SK-N-MC (cell line): ENCODE measurements around the gene PNKD.

Experiments used
- DNase-seq: peaks from one replicate; pipeline ENCODE4 v3.0.0-alpha.2; 2011; ENCODE audit warnings: low read depth, low spot score
- H3K27ac ChIP-seq: fragments of 200-600 bp; sonication (generic); 2 replicates; pipeline ENCODE4 v1.5.1; 2016; ENCODE audit warnings: mixed run types
- H3K36me3 ChIP-seq: fragments of 200-600 bp; sonication (generic); 2 replicates; pipeline ENCODE4 v1.6.1; 2017; ENCODE audit warnings: antibody characterized with exemption, low read length, mixed read lengths; ENCODE audit not compliant: insufficient read depth
- H3K4me3 ChIP-seq: fragments of 200-600 bp; sonication (generic); 2 replicates; pipeline ENCODE4 v1.5.1; 2016
- H3K9ac ChIP-seq: fragments of 200-600 bp; sonication (generic); 2 replicates; pipeline ENCODE4 v1.8.0; 2017; ENCODE audit warnings: mixed run types, mixed read lengths; ENCODE audit not compliant: insufficient read length
- H3K9me3 ChIP-seq: fragments of 200-600 bp; sonication (generic); 2 replicates; pipeline ENCODE4 v1.6.1; 2017; ENCODE audit warnings: low read depth, mild to moderate bottlenecking, antibody characterized with exemption, low read length, moderate library complexity, mixed read lengths
- EZH2 ChIP-seq: fragments of 200-600 bp; sonication (generic); IDR thresholded peaks from one replicate; pipeline ENCODE4 v1.6.1; 2017; ENCODE audit warnings: antibody characterized with exemption
- FOXP2 ChIP-seq: optimal IDR thresholded peaks from 2 replicates; pipeline ENCODE3; 2011; ENCODE audit warnings: mild to moderate bottlenecking, moderate library complexity; ENCODE audit not compliant: insufficient read depth; ENCODE audit errors: extremely low read length, control extremely low read depth
- POLR2AphosphoS5 ChIP-seq: IDR thresholded peaks from 2 replicates; pipeline ENCODE4 v1.6.1; 2012; ENCODE audit warnings: mild to moderate bottlenecking, low read depth, low read length, borderline replicate concordance

Gene PNKD

DNA sequence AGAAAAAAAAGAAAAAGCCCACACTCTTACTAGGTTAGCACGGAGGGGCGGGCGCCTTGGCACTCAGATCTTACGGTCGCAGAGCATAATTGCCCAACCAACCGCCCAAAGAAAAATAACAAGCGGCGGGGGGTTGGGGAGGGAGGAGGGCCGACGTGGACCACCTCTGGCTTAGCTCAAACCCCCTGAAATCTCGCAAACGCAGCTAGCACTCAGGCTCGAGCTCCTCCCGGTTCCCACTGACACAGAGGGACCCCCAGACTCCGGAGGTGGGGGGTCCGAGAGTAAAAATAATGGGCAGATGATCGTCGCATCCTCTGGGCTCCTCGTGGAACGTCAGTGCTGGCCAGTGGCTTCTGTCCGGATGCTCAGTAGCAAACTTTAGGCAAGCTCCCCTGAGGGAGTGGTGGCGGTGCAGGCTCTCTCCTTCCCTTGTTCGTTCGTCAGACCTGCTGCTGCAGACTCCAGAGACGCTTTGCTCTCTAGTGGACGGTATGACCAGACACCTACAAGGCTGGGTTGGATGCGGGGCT is 98.4 kb downstream of the PNKD start:
- no peaks in the 10 kb centered on the region for H3K36me3 ChIP-seq
- no peak for TF ChIP-seq FOXP2
- no peak for TF ChIP-seq EZH2
- TF ChIP-seq POLR2AphosphoS5 = no peak
- H3K9me3 ChIP-seq = no peaks in the 10 kb centered on the region
- DNase-seq = no peak
- H3K4me3 ChIP-seq = no peak overlapping the region
- H3K9ac ChIP-seq = no peak overlapping the region
- no peak overlapping the region for H3K27ac ChIP-seq

- Histone ChIP-seq H3K4me3 (no peak overlapping the region), H3K9ac (no peak overlapping the region), H3K36me3 (no peaks in the 10 kb centered on the region), H3K27ac (no peak overlapping the region), H3K9me3 (no peaks in the 10 kb centered on the region)
- TF ChIP-seq POLR2AphosphoS5 (no peak), EZH2 (no peak)
- no peak for DNase-seq
These were observed 99.0 kb downstream of the PNKD start for GRCh38 chr2:218369330-218369729.

GRCh38 chr2:218370410-218371063 is 100.2 kb downstream of the PNKD start:
- no peaks in the 10 kb centered on the region for H3K36me3 ChIP-seq
- no peak overlapping the region for H3K9ac ChIP-seq
- no peak overlapping the region for H3K4me3 ChIP-seq
- H3K9me3 ChIP-seq = no peaks in the 10 kb centered on the region
- H3K27ac ChIP-seq = no peak overlapping the region
- DNase-seq = no peak
- TF ChIP-seq FOXP2 (no peak), POLR2AphosphoS5 (no peak), EZH2 (no peak)

- Histone ChIP-seq H3K27ac (no peak overlapping the region), H3K4me3 (no peak overlapping the region), H3K36me3 (no peaks in the 10 kb centered on the region), H3K9ac (no peak overlapping the region), H3K9me3 (no peaks in the 10 kb centered on the region)
- TF ChIP-seq POLR2AphosphoS5 = no peak
- no peak for TF ChIP-seq FOXP2
- TF ChIP-seq EZH2 = no peak
- no peak for DNase-seq
These were observed 101.6 kb downstream of the PNKD start for GRCh38 chr2:218371983-218372350.

DNA sequence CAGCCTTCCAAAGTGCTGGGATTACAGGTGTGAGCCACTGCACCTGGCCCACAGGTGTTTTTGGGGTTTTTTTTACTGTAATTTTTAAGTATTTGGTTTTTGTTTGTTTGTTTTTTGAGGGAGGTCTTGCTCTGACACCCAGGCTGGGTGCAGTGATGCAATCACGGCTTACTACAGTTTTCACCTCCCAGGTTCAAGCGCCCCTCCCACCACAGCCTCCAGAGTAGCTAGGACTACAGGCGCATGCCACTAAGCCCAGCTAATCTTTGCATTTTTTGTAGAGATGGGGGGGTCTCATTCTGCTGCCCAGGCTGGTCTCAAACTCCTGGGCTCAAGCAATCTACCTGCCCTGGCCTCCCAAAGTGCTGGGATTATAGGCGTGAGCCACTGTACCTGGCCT is 104.5 kb downstream of the PNKD start:
- Histone ChIP-seq H3K9me3 (no peaks in the 10 kb centered on the region), H3K4me3 (no peak overlapping the region), H3K9ac (no peak overlapping the region), H3K36me3 (no peaks in the 10 kb centered on the region), H3K27ac (no peak overlapping the region)
- TF ChIP-seq EZH2 (no peak), POLR2AphosphoS5 (no peak), FOXP2 (no peak)
- no peak for DNase-seq

DNA sequence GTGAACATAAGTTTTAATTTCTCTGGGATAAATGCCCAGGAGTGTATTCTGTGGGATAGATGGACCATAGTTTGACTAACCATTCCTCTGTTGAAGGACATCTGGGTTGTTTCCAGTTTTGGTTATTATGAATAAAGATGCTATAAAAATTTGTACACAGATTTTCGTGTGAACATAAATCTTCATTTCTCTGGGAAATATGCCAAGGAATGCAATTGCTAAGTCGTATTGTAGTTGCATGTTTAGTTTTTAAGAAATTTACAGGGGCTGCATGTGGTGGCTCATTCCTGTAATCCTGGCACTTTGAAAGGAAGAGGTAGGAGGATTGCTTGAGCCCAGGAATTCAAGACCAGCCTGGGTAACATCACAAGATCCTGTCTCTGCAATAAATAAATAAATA is 104.9 kb downstream of the PNKD start:
- no peaks in the 10 kb centered on the region for H3K36me3 ChIP-seq
- no peak overlapping the region for H3K9ac ChIP-seq
- H3K4me3 ChIP-seq = no peak overlapping the region
- no peak for DNase-seq
- peak overlapping the region; percentile 71; the same call in 1 of the 2 replicates for H3K27ac ChIP-seq
- TF ChIP-seq POLR2AphosphoS5 (no peak), FOXP2 (no peak), EZH2 (no peak)
- H3K9me3 ChIP-seq = no peaks in the 10 kb centered on the region

- H3K9ac ChIP-seq = no peak overlapping the region
- no peak for TF ChIP-seq FOXP2
- no peak for TF ChIP-seq EZH2
- no peak for TF ChIP-seq POLR2AphosphoS5
- H3K27ac ChIP-seq = no peak overlapping the region
- no peaks in the 10 kb centered on the region for H3K9me3 ChIP-seq
- H3K36me3 ChIP-seq = no peaks in the 10 kb centered on the region
- DNase-seq = no peak
- no peak overlapping the region for H3K4me3 ChIP-seq
These were observed 107.7 kb downstream of the PNKD start for GRCh38 chr2:218378053-218378452.

DNA sequence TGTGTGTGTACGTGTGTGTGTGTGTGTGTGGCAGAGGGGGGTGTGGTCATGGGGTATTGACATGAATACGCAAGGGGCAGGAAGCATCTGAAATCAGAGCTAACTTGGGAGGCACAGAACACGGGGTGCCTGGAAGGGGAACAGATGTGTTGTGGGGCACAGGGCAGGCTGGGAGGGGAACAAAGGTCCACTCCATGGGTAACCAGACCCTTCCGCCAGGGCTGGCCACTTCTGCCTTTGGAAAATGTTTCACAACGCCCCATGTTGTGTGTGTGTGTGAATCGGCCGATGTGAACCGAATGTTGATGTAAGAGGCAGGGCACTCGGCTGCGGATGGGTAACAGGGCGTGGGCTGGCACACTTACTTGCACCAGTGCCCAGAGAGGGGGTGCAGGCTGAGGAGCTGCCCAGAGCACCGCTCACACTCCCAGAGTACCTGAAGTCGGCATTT is 111.6 kb downstream of the PNKD start, which contains the start of gene SLC11A1:
Gene SLC11A1, plus strand, starts transcription at position 358 of the 451 bp plus-strand sequence. CDS start 96 bp downstream, outside the sequence.
- no peak for TF ChIP-seq POLR2AphosphoS5
- no peak for TF ChIP-seq FOXP2
- no peak for TF ChIP-seq EZH2
- DNase-seq = no peak
- no peaks in the 10 kb centered on the region for H3K36me3 ChIP-seq
- no peak within 1 kb of the TSS for H3K4me3 ChIP-seq
- no peak within 1 kb of the TSS for H3K9ac ChIP-seq
- no peaks in the 10 kb centered on the region for H3K9me3 ChIP-seq
- H3K27ac ChIP-seq = no peak within 1 kb of the TSS
